OCI-LY1 (cell line): Measurements from ENCODE around the gene MUC20.
"Not testable (repeated sequence)": the region's sequence is repeated elsewhere in the genome, so short reads cannot be mapped to it uniquely, and the experiment has no call there.

Experiments
- H2AFZ ChIP-seq: fragments of 200-600 bp; sonication (generic), shearing (Covaris generic); 2 replicates; pipeline ENCODE4 v1.6.0; 2014; ENCODE audit warnings: antibody characterized with exemption, mild to moderate bottlenecking, low read length
- H3F3A ChIP-seq: fragments of 200-600 bp; sonication (generic), shearing (Covaris generic); 2 replicates; pipeline ENCODE4 v1.6.0; 2014; ENCODE audit warnings: mild to moderate bottlenecking, antibody characterized with exemption, low read length, moderate library complexity; ENCODE audit not compliant: insufficient read depth
- H3K27ac ChIP-seq: fragments of 200-600 bp; sonication (generic); 2 replicates; pipeline ENCODE4 v1.5.1; 2014; ENCODE audit warnings: low read length, mixed run types, mild to moderate bottlenecking, low read depth; ENCODE audit not compliant: poor library complexity, severe bottlenecking
- H3K27me3 ChIP-seq: fragments of 200-600 bp; sonication (generic); 2 replicates; pipeline ENCODE4 v1.6.0; 2014; ENCODE audit warnings: antibody characterized with exemption, mild to moderate bottlenecking, low read length, moderate library complexity; ENCODE audit not compliant: insufficient read depth
- H3K36me3 ChIP-seq: fragments of 200-600 bp; sonication (generic); 2 replicates; pipeline ENCODE4 v1.6.1; 2014; ENCODE audit warnings: mild to moderate bottlenecking, antibody characterized with exemption, low read length, moderate library complexity, mixed read lengths; ENCODE audit not compliant: insufficient read depth
- H3K4me1 ChIP-seq: fragments of 200-600 bp; sonication (generic); 2 replicates; pipeline ENCODE4 v1.5.1; 2014; ENCODE audit warnings: mild to moderate bottlenecking, low read length, moderate library complexity; ENCODE audit not compliant: insufficient read depth, severe bottlenecking
- H3K4me2 ChIP-seq: fragments of 200-600 bp; sonication (generic), shearing (Covaris generic); 2 replicates; pipeline ENCODE4 v1.6.1; 2014; ENCODE audit warnings: low read length
- H3K4me3 ChIP-seq: fragments of 200-600 bp; sonication (generic); 2 replicates; pipeline ENCODE4 v1.5.1; 2014; ENCODE audit warnings: low read length, low read depth, mild to moderate bottlenecking, mixed read lengths; ENCODE audit not compliant: poor library complexity, severe bottlenecking
- H3K79me2 ChIP-seq: fragments of 200-600 bp; shearing (Covaris generic); 2 replicates; pipeline ENCODE4 v1.6.1; 2016; ENCODE audit warnings: mixed run types, low read length, mixed read lengths; ENCODE audit not compliant: insufficient read depth
- H3K9ac ChIP-seq: fragments of 200-600 bp; sonication (generic), shearing (Covaris generic); 2 replicates; pipeline ENCODE4 v1.6.1; 2014; ENCODE audit warnings: mild to moderate bottlenecking, low read length, mixed read lengths
- H3K9me2 ChIP-seq: fragments of 200-600 bp; sonication (generic), shearing (Covaris generic); 2 replicates; pipeline ENCODE4 v1.6.1; 2014; ENCODE audit warnings: low read depth, mild to moderate bottlenecking, low read length, mixed read lengths
- H3K9me3 ChIP-seq: fragments of 200-600 bp; shearing (Covaris generic); 2 replicates; pipeline ENCODE4 v1.6.1; 2014; ENCODE audit warnings: low read length, mixed read lengths
- H4K20me1 ChIP-seq: fragments of 200-600 bp; sonication (generic), shearing (Covaris generic); 2 replicates; pipeline ENCODE4 v1.6.0; 2016; ENCODE audit warnings: mild to moderate bottlenecking, low read length; ENCODE audit not compliant: insufficient read depth
- EZH2 ChIP-seq: fragments of 200-600 bp; sonication (generic), shearing (Covaris generic); IDR thresholded peaks from 2 replicates; pipeline ENCODE4 v1.8.0; 2017; ENCODE audit warnings: borderline replicate concordance, mixed run types, mild to moderate bottlenecking, antibody characterized with exemption, low read length, moderate library complexity, mixed read lengths
- TF ChIP-seq, protein P1 (sequence below): fragments of 200-600 bp; sonication (generic), shearing (Covaris generic); IDR thresholded peaks from 2 replicates; pipeline ENCODE4 v1.5.1; 2017; ENCODE audit warnings: mild to moderate bottlenecking, antibody characterized with exemption, low read length, moderate library complexity, mixed read lengths

The MUC20 gene

DNA sequence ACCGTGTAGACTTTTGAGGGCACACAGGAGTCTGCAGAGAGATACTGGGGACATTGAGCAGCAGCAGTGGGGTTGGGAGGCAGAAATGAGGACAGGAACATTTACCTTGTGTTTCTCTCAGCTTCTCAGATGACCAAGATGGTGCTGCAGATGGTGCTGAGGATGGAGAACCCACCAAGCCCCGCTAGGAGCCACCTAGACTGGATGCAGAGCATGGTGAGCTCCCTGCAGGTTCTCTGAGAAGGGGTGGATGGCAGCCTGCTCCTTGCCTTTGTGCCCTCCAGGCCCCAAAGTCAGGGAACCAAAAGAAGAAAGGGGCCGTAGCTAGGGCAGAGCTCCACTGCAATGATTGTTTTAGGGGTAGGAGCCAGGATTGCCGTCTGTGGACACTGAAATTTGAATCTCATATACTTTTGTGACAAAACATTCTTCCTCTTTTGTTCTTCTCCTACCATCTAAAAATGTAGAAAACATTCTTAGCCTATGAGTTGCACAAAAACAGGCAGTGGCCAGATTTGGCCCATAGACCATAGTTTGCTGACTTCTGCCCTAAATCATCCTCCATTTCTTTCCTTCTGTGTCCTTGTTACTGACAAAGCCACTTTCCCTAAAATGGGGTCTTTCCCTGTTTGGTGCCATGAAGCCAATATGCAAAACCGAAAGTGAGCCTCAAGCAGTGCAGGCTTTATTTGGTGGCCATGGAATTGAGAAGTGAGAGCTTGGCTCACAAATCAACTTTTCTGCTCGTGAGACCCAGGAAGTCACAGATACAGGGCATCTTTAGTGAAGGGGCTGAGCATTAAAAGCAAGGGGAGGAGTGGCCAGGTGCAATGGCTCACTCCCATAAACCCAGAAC lies 11.9 kb upstream of the MUC20 start:
- Histone ChIP-seq H3K9me2 (no peaks in the 10 kb centered on the region), H3K27ac (no peak overlapping the region), H3K9ac (no peak overlapping the region), H3F3A (no peaks in the 10 kb centered on the region), H3K36me3 (no peaks in the 10 kb centered on the region), H3K4me1 (no peaks in the 10 kb centered on the region), H3K27me3 (peaks cover 17% of the 10 kb centered on the region; the same call in 1 of the 2 replicates), H3K4me3 (no peak overlapping the region), H3K4me2 (no peak overlapping the region), H4K20me1 (no peaks in the 10 kb centered on the region), H3K79me2 (no peaks in the 10 kb centered on the region), H2AFZ (no peak overlapping the region), H3K9me3 (no peaks in the 10 kb centered on the region)
- no peak for TF ChIP-seq EZH2
- TF ChIP-seq, protein P1, sequence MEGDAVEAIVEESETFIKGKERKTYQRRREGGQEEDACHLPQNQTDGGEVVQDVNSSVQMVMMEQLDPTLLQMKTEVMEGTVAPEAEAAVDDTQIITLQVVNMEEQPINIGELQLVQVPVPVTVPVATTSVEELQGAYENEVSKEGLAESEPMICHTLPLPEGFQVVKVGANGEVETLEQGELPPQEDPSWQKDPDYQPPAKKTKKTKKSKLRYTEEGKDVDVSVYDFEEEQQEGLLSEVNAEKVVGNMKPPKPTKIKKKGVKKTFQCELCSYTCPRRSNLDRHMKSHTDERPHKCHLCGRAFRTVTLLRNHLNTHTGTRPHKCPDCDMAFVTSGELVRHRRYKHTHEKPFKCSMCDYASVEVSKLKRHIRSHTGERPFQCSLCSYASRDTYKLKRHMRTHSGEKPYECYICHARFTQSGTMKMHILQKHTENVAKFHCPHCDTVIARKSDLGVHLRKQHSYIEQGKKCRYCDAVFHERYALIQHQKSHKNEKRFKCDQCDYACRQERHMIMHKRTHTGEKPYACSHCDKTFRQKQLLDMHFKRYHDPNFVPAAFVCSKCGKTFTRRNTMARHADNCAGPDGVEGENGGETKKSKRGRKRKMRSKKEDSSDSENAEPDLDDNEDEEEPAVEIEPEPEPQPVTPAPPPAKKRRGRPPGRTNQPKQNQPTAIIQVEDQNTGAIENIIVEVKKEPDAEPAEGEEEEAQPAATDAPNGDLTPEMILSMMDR, result no peak

DNA sequence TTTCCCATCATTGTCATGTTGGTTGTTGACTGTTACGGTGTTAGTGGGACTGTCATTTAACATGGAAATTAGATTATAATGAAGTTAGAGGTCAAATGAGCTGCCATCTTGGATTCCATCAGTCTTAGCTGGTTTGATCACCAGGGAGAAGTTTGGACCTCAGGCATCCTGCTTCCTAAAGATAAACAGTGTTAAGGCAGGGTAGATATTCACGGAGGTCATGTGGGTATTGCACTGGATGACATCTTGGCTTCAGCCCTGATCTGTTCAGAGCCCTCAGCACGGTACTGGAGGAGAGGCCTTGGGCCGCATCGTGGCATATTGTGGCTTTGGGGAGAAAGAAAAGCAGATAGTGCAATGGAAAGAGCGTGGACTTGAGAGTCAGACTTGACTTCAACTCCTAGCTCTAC lies 11.1 kb upstream of the MUC20 start:
- H2AFZ ChIP-seq, result no peak overlapping the region
- peaks cover 11% of the 10 kb centered on the region; the same call in 1 of the 2 replicates for H3K27me3 ChIP-seq
- no peaks in the 10 kb centered on the region for H3K36me3 ChIP-seq
- H3K4me3 ChIP-seq, result no peak overlapping the region
- no peaks in the 10 kb centered on the region for H3K9me2 ChIP-seq
- no peaks in the 10 kb centered on the region for H3K4me1 ChIP-seq
- no peaks in the 10 kb centered on the region for H3F3A ChIP-seq
- TF ChIP-seq, protein P1, result no peak
- no peak for TF ChIP-seq EZH2
- H3K9me3 ChIP-seq, result no peaks in the 10 kb centered on the region
- H3K9ac ChIP-seq, result no peak overlapping the region
- no peaks in the 10 kb centered on the region for H4K20me1 ChIP-seq
- H3K27ac ChIP-seq, result no peak overlapping the region
- no peaks in the 10 kb centered on the region for H3K79me2 ChIP-seq
- no peak overlapping the region for H3K4me2 ChIP-seq

DNA sequence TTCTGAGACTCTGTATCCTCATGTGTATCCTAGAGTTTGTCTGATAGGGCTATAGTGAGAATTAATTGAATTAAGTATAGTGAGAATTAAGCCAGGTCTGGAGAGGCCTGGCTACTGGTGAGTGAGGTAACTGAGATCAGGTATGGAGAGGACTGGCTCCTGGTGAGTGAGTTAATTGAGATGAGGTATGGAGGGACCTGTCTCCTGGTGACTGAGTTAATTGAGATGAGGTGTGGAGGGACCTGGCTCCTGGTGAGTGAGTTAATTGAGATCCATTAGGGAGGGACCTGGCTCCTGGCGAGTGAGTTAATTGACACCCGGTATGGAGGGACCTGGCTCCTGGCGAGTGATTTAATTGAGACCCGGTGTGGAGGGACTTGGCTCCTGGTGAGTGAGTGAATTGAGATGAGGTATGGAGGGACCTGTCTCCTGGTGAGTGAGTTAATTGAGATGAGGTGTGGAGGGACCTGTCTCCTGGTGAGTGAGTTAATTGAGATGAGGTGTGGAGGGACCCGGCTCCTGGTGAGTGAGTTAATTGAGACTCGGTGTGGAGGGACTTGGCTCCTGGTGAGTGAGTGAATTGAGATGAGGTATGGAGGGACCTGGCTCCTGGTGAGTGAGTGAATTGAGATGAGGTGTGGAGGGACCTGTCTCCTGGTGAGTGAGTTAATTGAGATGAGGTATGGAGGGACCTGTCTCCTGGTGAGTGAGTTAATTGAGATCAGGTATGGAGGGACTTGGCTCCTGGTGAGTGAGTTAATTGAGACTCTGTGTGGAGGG lies 10.5 kb upstream of the MUC20 start:
- not testable (repeated sequence) for H3K9me3 ChIP-seq, H3K79me2 ChIP-seq, H3K9ac ChIP-seq, H2AFZ ChIP-seq, H3K36me3 ChIP-seq, H3K9me2 ChIP-seq, H3K27ac ChIP-seq, H3K4me3 ChIP-seq, H3K27me3 ChIP-seq, H4K20me1 ChIP-seq, H3K4me2 ChIP-seq, H3K4me1 ChIP-seq, H3F3A ChIP-seq

DNA sequence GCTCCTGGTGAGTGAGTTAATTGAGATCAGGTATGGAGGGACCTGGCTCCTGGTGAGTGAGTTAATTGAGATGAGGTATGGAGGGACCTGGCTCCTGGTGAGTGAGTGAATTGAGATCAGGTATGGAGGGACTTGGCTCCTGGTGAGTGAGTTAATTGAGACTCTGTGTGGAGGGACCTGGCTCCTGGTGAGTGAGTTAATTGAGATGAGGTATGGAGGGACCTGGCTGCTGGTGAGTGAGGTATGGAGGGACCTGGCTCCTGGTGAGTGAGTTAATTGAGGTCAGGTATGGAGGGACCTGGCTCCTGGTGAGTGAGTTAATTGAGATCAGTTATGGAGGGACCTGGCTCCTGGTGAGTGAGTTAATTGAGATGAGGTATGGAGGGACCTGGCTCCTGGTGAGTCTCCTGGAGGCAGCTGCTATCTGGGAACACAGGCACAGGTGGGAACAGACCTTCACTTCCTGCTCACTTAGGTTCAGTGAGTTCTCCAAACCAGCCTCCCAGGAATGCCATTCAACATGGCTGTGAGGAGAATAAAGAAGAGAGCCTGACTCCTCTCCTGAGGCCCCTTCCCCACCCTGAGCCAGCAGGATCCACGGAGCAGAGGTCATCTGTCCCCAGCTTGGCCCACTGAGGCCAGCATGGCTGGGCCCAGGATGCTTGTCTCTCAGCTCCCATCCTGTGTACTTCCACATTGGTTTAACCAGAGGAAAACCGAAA lies 9.5 kb upstream of the MUC20 start:
- H3K27me3 ChIP-seq, H3K4me1 ChIP-seq, H3K79me2 ChIP-seq, H3F3A ChIP-seq, H3K36me3 ChIP-seq, H3K27ac ChIP-seq, H4K20me1 ChIP-seq, H3K9ac ChIP-seq, H3K4me2 ChIP-seq, H3K9me3 ChIP-seq, H3K4me3 ChIP-seq, H2AFZ ChIP-seq, H3K9me2 ChIP-seq: not testable (repeated sequence)
